ENCODE measurements around the gene FASN.

DNA sequence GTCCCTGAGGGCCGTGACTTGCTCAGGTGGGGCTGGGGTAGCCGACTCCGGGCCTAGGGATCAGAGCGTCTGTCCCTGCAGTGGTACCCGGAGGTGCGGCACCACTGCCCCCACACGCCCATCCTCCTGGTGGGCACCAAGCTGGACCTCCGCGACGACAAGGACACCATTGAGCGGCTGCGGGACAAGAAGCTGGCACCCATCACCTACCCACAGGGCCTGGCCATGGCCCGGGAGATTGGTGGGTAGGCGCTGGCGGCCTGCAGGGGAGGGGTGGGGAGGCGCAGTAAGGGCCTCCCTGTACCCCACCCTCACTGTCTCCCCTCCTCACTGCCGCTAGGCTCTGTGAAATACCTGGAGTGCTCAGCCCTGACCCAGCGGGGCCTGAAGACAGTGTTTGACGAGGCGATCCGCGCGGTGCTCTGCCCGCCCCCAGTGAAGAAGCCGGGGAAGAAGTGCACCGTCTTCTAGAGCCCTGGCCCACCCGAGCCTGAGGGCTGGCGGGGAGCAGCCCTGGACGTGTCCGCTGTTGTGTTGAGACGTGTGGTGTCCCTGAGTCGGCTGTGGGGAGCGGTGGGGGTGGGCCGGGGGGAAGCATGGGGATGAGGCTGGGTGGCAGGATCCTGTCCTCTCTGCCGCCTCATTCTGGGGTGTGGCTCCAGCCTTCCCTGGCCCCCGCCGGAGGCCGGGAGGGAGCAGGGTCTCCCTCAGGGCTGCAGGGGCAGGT lies 64.5 kb downstream of the FASN start:
- TF ChIP-seq GATA3 (IDR thresholded peaks at IDR 0.05; ENCODE audit: low read depth, low read length) (no peak), GATA2 (IDR thresholded peaks at IDR 0.05; ENCODE audit: low read depth, low read length) (no peak)
